HG03095 (cell line): ENCODE measurements around the gene CFTR.
"Not testable (repeated sequence)": the region's sequence is repeated elsewhere in the genome, so short reads cannot be mapped to it uniquely, and the experiment has no call there.

Experiments used
- ATAC-seq: cut with Tn5 transposase; IDR thresholded peaks from one replicate; pipeline ENCODE4 v1.9.1; 2021; ENCODE audit warnings: moderate library complexity; ENCODE audit not compliant: unreplicated experiment

CFTR gene

GRCh38 chr7:117682681-117683385, 203.0 kb downstream of the CFTR start:
- ATAC-seq, result no peak

GRCh38 chr7:117683430-117684175, 203.8 kb downstream of the CFTR start:
- no peak for ATAC-seq

- no peak for ATAC-seq
Observed at GRCh38 chr7:117685795-117686194, 206.0 kb downstream of the CFTR start.

- no peak for ATAC-seq
Observed at GRCh38 chr7:117686311-117686935, 206.6 kb downstream of the CFTR start.

- no peak for ATAC-seq
Observed at GRCh38 chr7:117688126-117688525, 208.3 kb downstream of the CFTR start.

- ATAC-seq, result no peak
Observed at GRCh38 chr7:117689406-117689805, 209.6 kb downstream of the CFTR start.

GRCh38 chr7:117690147-117690546, 210.3 kb downstream of the CFTR start:
- ATAC-seq, result no peak

- no peak for ATAC-seq
Observed at GRCh38 chr7:117692338-117692737, 212.5 kb downstream of the CFTR start.

GRCh38 chr7:117698018-117698417, 218.2 kb downstream of the CFTR start:
- no peak for ATAC-seq

GRCh38 chr7:117704063-117704462, 224.2 kb downstream of the CFTR start:
- no peak for ATAC-seq

- no peak for ATAC-seq
Observed at GRCh38 chr7:117705630-117706029, 225.8 kb downstream of the CFTR start.

GRCh38 chr7:117706210-117706609, 226.4 kb downstream of the CFTR start:
- ATAC-seq, result no peak

GRCh38 chr7:117707080-117707479, 227.3 kb downstream of the CFTR start:
- ATAC-seq, result no peak

GRCh38 chr7:117708173-117708572, 228.3 kb downstream of the CFTR start:
- ATAC-seq, result not testable (repeated sequence)

GRCh38 chr7:117711556-117711955, 231.7 kb downstream of the CFTR start:
- ATAC-seq, result no peak

GRCh38 chr7:117715784-117716445, 236.1 kb downstream of the CFTR start:
- peak; percentile 72 for ATAC-seq

- ATAC-seq, result no peak
Observed at GRCh38 chr7:117716707-117717299, 237.0 kb downstream of the CFTR start.

- no peak for ATAC-seq
Observed at GRCh38 chr7:117717357-117717756, 237.5 kb downstream of the CFTR start.
